Testis (tissue), 3 donors: ENCODE data around the gene CAPG. TPM values are rescaled to one million over a fixed set of nuclear protein-coding genes. Genes with fewer than 3 reads are reported as not detected.

ENCODE experiments used
- DNase-seq: peaks from one replicate; pipeline ENCODE4 v3.0.0-alpha.2; 2019
- H3K27ac ChIP-seq, 2 donors: fragments of 200-600 bp; sonication (generic); one replicate each; pipeline ENCODE4 v1.5.1; 2019
- H3K27me3 ChIP-seq: fragments of 200-600 bp; sonication (generic); one replicate; pipeline ENCODE4 v1.5.1; 2019
- H3K36me3 ChIP-seq: fragments of 200-600 bp; sonication (generic); one replicate; pipeline ENCODE4 v1.5.1; 2017; ENCODE audit warnings: low read depth; ENCODE audit errors: missing control alignments
- H3K4me1 ChIP-seq: fragments of 200-600 bp; sonication (generic); one replicate; pipeline ENCODE4 v1.5.1; 2019
- H3K4me3 ChIP-seq, 2 donors: fragments of 200-600 bp; sonication (generic); one replicate each; pipeline ENCODE4 v1.5.1; 2017 to 2019
- H3K9me3 ChIP-seq: fragments of 200-600 bp; sonication (generic); one replicate; pipeline ENCODE4 v1.5.1; 2017
- POLR2A ChIP-seq: fragments of 450-650 bp; IDR thresholded peaks from one replicate; pipeline ENCODE4 v1.6.1; 2017; ENCODE audit warnings: antibody characterized with exemption, mild to moderate bottlenecking, moderate library complexity
- WGBS, 2 donors: methylation state at CpG; one replicate each; pipeline ENCODE4 v1.1.5; 2018; 5-methylcytosine and 5-hydroxymethylcytosine counted together
- intact Hi-C: fragments of 100-400 bp; cut with DNase I; formaldehyde crosslinking; loops from one replicate; pipeline ENCODE4 v1.15.1; 2023; ENCODE audit warnings: low total_unique reads
- polyA plus RNA-seq: library from polyadenylated mRNA; stranded (reverse); fragments of 350-450 nt; fragmentation: Illumina TruSeq; extraction: RNeasy Lipid Tissue Mini Kit (QIAGEN cat#74804); gene quantifications from one replicate; pipeline ENCODE4 v1.2.3, GENCODE V29; 2014; ENCODE audit warnings: low read depth, low replicate concordance; ENCODE audit not compliant: insufficient read depth
- small RNA-seq, 2 donors: library from RNA; depleted of rRNA; stranded (forward); fragments of <200 nt; gene quantifications; one replicate each; pipeline ENCODE3, GENCODE V24; 2016
- total RNA-seq, 2 donors: library from RNA; depleted of rRNA; stranded (reverse); fragments of >200 nt; gene quantifications; one replicate each; pipeline ENCODE4 v1.2.3, GENCODE V29; 2016
- TF ChIP-seq, protein P1 (sequence below), 3 experiments: fragments of 450-650 bp in 2 of 3; fragments of 200-600 bp in 1 of 3; sonication (generic) in 1 of 3; IDR thresholded peaks; one replicate each; pipeline ENCODE4 v1.5.1; 2016 to 2019; ENCODE audit warnings: antibody characterized with exemption in 3 of 3, mild to moderate bottlenecking in 2 of 3, moderate library complexity in 1 of 3

The CAPG gene
- total and polyA plus RNA-seq, 3 donors from 2014 or later: 17.7 to 74.5 (median 29.4) TPM

DNA sequence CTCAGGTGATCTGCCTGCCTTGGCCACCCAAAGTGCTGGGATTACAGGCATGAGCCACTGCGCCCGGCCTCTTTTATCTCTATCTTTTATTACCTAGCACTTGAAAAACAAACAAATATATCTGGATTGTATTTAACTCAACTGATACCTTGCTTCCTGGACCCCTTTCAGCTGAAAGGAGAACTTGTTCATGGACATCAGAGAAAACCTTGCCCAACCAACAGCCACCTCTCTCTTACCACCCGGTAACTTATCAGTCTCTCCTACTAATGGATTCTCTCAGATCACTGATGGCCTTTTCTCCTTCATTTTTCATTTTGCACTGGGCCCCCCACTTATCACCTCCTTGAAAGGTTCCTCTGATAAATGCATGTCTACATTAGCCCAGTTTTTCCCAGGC, 62.6 kb downstream of the CAPG start:
- no peaks in the 10 kb centered on the region for H3K27me3 ChIP-seq
- H3K36me3 ChIP-seq: no peaks in the 10 kb centered on the region
- no peak for TF ChIP-seq POLR2A
- TF ChIP-seq, protein P1, sequence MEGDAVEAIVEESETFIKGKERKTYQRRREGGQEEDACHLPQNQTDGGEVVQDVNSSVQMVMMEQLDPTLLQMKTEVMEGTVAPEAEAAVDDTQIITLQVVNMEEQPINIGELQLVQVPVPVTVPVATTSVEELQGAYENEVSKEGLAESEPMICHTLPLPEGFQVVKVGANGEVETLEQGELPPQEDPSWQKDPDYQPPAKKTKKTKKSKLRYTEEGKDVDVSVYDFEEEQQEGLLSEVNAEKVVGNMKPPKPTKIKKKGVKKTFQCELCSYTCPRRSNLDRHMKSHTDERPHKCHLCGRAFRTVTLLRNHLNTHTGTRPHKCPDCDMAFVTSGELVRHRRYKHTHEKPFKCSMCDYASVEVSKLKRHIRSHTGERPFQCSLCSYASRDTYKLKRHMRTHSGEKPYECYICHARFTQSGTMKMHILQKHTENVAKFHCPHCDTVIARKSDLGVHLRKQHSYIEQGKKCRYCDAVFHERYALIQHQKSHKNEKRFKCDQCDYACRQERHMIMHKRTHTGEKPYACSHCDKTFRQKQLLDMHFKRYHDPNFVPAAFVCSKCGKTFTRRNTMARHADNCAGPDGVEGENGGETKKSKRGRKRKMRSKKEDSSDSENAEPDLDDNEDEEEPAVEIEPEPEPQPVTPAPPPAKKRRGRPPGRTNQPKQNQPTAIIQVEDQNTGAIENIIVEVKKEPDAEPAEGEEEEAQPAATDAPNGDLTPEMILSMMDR (IDR thresholded peaks at IDR 0.05): no peak
- H3K4me1 ChIP-seq: no peaks in the 10 kb centered on the region
- 86 to 96% methylated on average over 3 of the region's 3 CpGs for WGBS, 2 donors
- H3K27ac ChIP-seq: no peak overlapping the region
- DNase-seq: no peak
- intact Hi-C loops: no loop called here
- H3K4me3 ChIP-seq: no peak overlapping the region
- no peaks in the 10 kb centered on the region for H3K9me3 ChIP-seq

Small RNA genes within 50 kb of the gene (small RNA-seq; reads per million reads assigned to genes)
- gene AC062037.1: 0 reads per million in 2 donors
- gene AC062037.2: 0 reads per million in 2 donors
- gene RF00019: 0 reads per million in 2 donors
- 0 reads per million in 2 donors for gene RN7SL113P
- gene RN7SL251P: 0 reads per million in 2 donors

Other genes starting within 250 kb of the CAPG start
- 100 to 1,000 TPM; 115 to 143 TPM for gene TGOLN2, start 82.4 kb downstream of the CAPG start, total RNA-seq
- 80.6 TPM for gene TGOLN2, start 82.4 kb downstream of the CAPG start, polyA plus RNA-seq
- 10 to 100 TPM; 54.0 to 60.5 TPM for gene RETSAT, start 55.8 kb downstream of the CAPG start, total RNA-seq
- gene RETSAT, start 55.8 kb downstream of the CAPG start, polyA plus RNA-seq: 49.7 TPM
- 10 to 100 TPM; 38.4 to 51.6 TPM for gene ELMOD3, start 55.6 kb downstream of the CAPG start, total RNA-seq
- 26.2 TPM for gene ELMOD3, start 55.6 kb downstream of the CAPG start, polyA plus RNA-seq
- 10 to 100 TPM; 11.2 to 13.6 TPM for gene SH2D6, start 8.3 kb upstream of the CAPG start, total RNA-seq
- gene SH2D6, start 8.3 kb upstream of the CAPG start, polyA plus RNA-seq: 15.9 TPM
- gene MAT2A, start 128.8 kb upstream of the CAPG start, total RNA-seq: 100 to 1,000 TPM; 219 to 268 TPM
- 198 TPM for gene MAT2A, start 128.8 kb upstream of the CAPG start, polyA plus RNA-seq
- 10 to 100 TPM; 26.8 to 31.8 TPM for gene GGCX, start 151.1 kb upstream of the CAPG start, total RNA-seq
- gene GGCX, start 151.1 kb upstream of the CAPG start, polyA plus RNA-seq: 21.1 TPM
- 10 to 100 TPM; 10.8 to 13.9 TPM for gene VAMP8, start 167.2 kb upstream of the CAPG start, total RNA-seq
- gene VAMP8, start 167.2 kb upstream of the CAPG start, polyA plus RNA-seq: 59.0 TPM
- gene VAMP5, start 174.1 kb upstream of the CAPG start, total RNA-seq: 10 to 100 TPM in 1 of 2 donors, 1 to 10 TPM in 1; 4.9 to 17.5 TPM
- 36.8 TPM for gene VAMP5, start 174.1 kb upstream of the CAPG start, polyA plus RNA-seq
- 100 to 1,000 TPM; 119 to 137 TPM for gene RNF181, start 185.4 kb upstream of the CAPG start, total RNA-seq
- 189 TPM for gene RNF181, start 185.4 kb upstream of the CAPG start, polyA plus RNA-seq
- gene TMEM150A, start 192.3 kb upstream of the CAPG start, total RNA-seq: 10 to 100 TPM; 33.1 to 44.0 TPM
- gene TMEM150A, start 192.3 kb upstream of the CAPG start, polyA plus RNA-seq: 39.3 TPM
- gene C2orf68, start 201.7 kb upstream of the CAPG start, total RNA-seq: 10 to 100 TPM; 22.9 to 37.6 TPM
- gene C2orf68, start 201.7 kb upstream of the CAPG start, polyA plus RNA-seq: 55.7 TPM
- gene USP39, start 205.8 kb upstream of the CAPG start, total RNA-seq: 10 to 100 TPM; 74.9 to 96.8 TPM
- 49.8 TPM for gene USP39, start 205.8 kb upstream of the CAPG start, polyA plus RNA-seq